NCI-H2107 (cell line): ENCODE results near the gene IRF2BP1.

Experiments
- DNase-seq: peaks from one replicate; lab custom pipeline; 2025; lab: John Stamatoyannopoulos, UW

IRF2BP1 gene

GRCh38 chr19:45863335-45863839, 22.6 kb downstream of the IRF2BP1 start:
- DNase-seq: no peak

GRCh38 chr19:45862564-45863334, 23.2 kb downstream of the IRF2BP1 start, which contains the start of gene SYMPK:
Gene SYMPK (minus strand): TSS chr19:45863147. CDS start chr19:45854495, 8,652 bp downstream.
- peak; percentile 89 for DNase-seq

DNA sequence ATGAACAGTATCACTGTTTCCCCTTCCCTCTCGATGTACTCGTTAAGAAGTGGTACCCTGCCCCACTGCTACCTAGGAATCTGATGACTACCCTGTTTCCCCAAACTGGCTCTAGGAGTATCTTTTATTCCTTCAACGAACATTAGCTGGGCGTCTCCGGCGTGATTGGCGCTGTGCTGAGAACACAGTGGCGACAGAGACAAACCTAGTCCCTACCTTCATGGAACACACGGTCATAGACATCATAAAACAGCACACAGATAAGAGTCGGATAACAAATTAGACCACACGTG, 23.7 kb downstream of the IRF2BP1 start:
- no peak for DNase-seq

DNA sequence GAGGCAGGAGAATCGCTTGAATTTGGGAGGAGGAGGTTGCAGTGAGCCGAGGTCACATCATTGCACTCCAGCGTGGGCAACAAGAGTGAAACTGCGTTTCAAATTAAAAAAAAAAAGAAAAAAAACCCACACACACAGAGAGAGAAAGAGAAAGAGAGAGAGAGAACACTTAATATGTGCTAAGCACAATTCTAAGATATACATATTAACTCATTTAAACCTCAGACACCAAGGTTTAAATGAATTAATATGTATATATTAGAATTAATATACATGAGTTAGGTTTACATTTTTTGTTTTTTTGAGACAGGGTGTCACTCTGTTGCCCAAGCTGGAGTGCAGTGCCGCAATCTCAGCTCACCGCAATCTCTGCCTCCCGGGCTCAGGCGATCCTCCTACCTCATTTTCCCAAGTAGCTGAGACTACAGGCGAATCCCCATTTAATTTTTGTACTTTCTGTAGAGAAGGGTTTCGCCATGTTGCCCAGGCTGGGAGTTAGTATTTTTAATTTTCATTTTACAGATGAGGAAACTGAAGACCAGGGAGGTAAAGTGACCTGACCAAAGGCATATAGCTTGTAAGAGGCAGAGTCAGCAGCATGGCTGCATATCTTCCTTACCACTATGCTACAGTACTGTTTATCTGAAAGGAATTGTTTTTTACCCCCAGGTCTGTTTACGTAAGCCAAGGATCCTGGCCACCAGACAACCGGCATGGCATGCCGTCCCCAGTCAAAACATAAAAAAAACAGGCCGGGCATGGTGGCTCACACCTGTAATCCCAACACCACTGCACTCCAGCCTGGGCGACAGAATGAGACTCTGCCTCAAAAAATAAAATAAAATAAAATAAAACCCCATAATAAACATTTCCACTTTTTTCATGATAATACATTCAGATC, 25.3 kb downstream of the IRF2BP1 start:
- DNase-seq: no peak

- DNase-seq: no peak
Measured at GRCh38 chr19:45854167-45854778, 31.7 kb downstream of the IRF2BP1 start.

- peak; percentile 51 for DNase-seq
Measured at GRCh38 chr19:45852983-45853382, 33.0 kb downstream of the IRF2BP1 start.

- no peak for DNase-seq
Measured at GRCh38 chr19:45852145-45852750, 33.7 kb downstream of the IRF2BP1 start.

GRCh38 chr19:45848922-45849321, 37.0 kb downstream of the IRF2BP1 start:
- DNase-seq: no peak

DNA sequence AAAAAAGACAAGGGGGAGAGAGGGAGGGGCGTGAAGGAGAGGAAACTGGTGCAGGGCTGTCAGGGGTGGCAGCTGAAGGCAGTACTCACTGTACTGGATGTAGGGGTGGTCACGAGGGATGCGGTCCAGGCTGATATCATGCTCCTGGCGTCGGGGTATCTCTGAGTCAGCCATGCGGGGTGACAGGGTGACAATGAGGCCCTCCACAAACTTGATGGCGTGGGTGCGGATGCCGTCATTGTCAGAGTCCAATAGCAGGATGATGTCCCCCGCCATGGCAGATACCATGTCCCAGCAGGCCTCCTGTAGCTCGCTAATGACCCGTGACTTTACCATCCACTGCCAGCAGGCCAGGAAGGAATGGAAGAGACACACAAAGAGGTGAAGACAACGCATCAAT, 38.3 kb downstream of the IRF2BP1 start:
- DNase-seq: no peak

- DNase-seq: no peak
Measured at GRCh38 chr19:45842198-45842597, 43.7 kb downstream of the IRF2BP1 start.

GRCh38 chr19:45834970-45835369, 51.0 kb downstream of the IRF2BP1 start:
- DNase-seq: no peak
